Measurements from ENCODE around the gene GRM4.

GRCh38 chr6:34106421-34106820 is 39.5 kb downstream of the GRM4 start:
- no peak for TF ChIP-seq EZH2phosphoT487 (conservative IDR thresholded peaks at IDR 0.05; ENCODE audit: low read length)
- no peak for TF ChIP-seq CTCF (IDR thresholded peaks at IDR 0.05; ENCODE audit: insufficient read depth, low read length, poor library complexity, severe bottlenecking)

Measured in SU-DHL-6 (cell line).